ENCODE results near the gene GRB7.
A peak's percentile ranks its signal among the peaks of the same experiment; 100 is the strongest.
"Not testable (repeated sequence)": the region's sequence is repeated elsewhere in the genome, so short reads cannot be mapped to it uniquely, and the experiment has no call there.

The GRB7 gene

DNA sequence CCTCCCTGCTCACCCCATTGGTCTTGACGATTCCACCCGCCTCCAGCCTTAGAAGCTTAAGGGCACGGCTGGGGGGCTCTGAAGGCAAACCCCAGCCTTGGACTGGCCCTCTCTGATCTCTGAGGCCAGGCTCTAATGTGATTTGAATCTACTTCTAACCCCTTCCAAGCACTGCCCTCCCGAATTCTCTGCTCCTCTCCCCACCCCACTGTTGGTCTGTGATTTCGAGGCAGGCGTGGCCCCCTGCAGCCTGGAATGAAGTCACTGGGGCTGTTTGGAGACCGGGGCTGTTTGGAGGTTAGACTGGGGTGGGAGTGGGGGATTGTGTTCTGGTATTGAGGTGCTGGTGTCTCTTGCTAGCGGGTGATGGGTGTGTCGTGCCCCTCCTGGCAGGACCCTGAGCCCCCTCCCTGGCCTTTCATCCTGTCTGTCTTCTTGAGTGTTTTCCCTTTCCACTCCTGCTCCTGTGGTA, 2.2 kb downstream of the GRB7 start:
- TF ChIP-seq POLR2A (IDR thresholded peaks at IDR 0.05; ENCODE audit: low read depth, low read length) = no peak
- no peak for TF ChIP-seq TAF1 (IDR thresholded peaks at IDR 0.05; ENCODE audit: borderline replicate concordance, low read depth, low read length)
- no peak for TF ChIP-seq POLR2AphosphoS5 (IDR thresholded peaks at IDR 0.05; ENCODE audit: low read depth, low read length)
- no peak for DNase-seq (ENCODE audit: insufficient read length)
- no peak for FAIRE-seq

DNA sequence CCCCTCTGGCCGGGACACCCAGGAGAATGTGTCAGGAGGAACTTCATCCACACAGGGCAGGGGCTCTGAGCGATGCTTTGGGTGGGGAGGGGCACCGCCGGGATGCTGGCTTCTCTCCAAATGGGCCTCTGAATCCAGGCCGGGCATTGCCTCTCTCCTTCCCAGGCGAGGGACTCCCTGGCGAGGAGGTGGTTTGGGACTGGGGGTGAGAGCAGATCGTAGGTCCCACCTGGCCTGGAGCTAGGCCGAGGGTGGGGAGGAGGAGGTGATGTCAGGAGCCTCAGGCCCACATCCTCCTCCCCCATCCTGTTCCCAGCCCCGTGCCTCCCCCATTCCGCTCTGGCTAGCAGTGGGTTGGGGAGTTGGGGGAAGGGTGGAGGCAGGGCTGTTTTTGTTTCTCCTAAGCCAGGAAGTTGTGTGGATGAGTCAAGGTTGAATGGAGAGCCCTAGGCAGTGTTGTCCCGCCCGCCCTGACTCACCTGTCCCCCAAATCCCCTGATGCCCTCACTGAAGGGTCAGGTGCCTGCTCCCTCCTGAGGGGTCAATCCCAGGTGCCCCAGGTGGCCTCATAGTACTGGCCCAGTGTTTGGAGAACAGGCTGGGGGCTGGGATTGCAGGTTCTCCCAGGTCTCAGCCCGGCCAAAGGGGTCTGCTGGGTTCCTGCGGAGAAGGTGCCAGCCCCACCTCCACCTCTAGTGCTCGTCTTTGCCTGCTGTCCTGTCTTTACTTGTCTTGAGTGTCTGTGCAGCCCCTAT, 2.8 kb downstream of the GRB7 start:
- FAIRE-seq (no peak), DNase-seq (ENCODE audit: insufficient read length) (peak; percentile 13)
- TF ChIP-seq TAF1 (IDR thresholded peaks at IDR 0.05; ENCODE audit: borderline replicate concordance, low read depth, low read length) (no peak), POLR2A (IDR thresholded peaks at IDR 0.05; ENCODE audit: low read depth, low read length) (no peak), POLR2AphosphoS5 (IDR thresholded peaks at IDR 0.05; ENCODE audit: low read depth, low read length) (no peak)

DNA sequence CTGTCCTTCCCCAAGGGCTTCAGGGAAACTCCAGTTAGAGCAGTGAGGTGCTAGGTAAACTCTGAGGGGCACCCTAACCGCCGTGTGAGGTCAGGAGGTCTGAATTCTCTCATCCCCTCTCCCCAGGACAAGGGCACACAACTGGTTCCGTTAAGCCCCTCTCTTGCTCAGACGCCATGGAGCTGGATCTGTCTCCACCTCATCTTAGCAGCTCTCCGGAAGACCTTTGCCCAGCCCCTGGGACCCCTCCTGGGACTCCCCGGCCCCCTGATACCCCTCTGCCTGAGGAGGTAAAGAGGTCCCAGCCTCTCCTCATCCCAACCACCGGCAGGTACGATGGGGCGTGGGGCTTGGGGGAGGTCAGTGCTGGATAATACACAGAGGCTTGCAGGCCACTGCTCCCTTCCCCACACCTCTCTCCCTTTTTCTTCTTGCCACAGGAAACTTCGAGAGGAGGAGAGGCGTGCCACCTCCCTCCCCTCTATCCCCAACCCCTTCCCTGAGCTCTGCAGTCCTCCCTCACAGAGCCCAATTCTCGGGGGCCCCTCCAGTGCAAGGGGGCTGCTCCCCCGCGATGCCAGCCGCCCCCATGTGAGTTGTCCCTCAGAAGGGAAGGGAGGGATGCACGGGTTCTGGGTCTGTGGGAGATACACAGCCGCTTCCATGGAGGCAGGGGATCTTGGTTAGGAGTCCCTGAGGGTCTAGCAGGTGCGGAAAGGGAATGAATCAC, 4.6 kb downstream of the GRB7 start:
- TF ChIP-seq TAF1 (IDR thresholded peaks at IDR 0.05; ENCODE audit: borderline replicate concordance, low read depth, low read length) (no peak), POLR2AphosphoS5 (IDR thresholded peaks at IDR 0.05; ENCODE audit: low read depth, low read length) (no peak), POLR2A (IDR thresholded peaks at IDR 0.05; ENCODE audit: low read depth, low read length) (no peak)
- FAIRE-seq (no peak), DNase-seq (ENCODE audit: insufficient read length) (no peak)

DNA sequence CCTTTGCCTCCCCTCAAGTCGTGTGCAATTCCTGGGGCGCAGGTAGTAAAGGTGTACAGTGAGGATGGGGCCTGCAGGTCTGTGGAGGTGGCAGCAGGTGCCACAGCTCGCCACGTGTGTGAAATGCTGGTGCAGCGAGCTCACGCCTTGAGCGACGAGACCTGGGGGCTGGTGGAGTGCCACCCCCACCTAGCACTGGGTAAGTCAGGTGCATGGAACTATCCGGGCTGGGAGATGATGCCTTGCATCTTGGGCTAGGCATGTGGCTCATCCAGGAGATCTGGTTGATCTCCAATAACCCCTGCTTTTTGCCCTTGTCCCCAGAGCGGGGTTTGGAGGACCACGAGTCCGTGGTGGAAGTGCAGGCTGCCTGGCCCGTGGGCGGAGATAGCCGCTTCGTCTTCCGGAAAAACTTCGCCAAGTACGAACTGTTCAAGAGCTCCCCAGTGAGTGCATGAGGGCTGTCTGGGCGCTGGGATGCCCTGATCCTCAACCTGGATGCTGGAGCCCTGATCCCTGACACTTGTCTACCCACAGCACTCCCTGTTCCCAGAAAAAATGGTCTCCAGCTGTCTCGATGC, 5.2 kb downstream of the GRB7 start:
- DNase-seq (ENCODE audit: insufficient read length) (no peak), FAIRE-seq (no peak)

DNA sequence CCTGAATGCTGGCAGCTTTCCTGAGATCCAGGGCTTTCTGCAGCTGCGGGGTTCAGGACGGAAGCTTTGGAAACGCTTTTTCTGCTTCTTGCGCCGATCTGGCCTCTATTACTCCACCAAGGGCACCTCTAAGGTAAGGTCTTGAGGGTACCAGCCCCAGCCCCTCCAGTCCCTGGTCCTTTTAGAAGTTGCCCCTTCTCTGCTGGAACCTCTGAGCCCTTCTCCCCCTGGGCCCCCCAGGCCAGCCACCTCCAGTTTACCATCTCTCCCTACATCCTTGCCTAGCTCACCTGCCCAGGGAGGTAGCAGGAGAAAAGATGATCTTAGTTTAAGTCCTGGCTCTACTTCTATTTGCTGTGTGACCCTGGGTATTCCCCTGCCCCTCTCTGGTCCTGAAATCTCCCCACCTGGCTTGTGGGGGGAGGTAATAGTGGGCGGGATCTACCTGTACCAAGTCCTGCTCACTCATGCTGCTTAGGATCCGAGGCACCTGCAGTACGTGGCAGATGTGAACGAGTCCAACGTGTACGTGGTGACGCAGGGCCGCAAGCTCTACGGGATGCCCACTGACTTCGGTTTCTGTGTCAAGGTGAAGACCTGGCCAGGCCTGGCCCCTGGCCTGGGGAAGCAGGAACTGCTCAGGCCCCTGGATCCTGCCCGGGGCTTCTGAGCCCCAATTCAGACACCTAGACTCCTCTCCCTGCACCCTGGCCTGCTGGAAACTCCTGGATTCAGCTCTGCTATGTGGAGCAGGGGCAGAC, 6.5 kb downstream of the GRB7 start:
- TF ChIP-seq POLR2AphosphoS5 (IDR thresholded peaks at IDR 0.05; ENCODE audit: low read depth, low read length) = no peak
- no peak for TF ChIP-seq TAF1 (IDR thresholded peaks at IDR 0.05; ENCODE audit: borderline replicate concordance, low read depth, low read length)
- TF ChIP-seq POLR2A (IDR thresholded peaks at IDR 0.05; ENCODE audit: low read depth, low read length) = no peak
- DNase-seq (ENCODE audit: insufficient read length) = no peak
- FAIRE-seq = no peak

More for the DNA sequence above, 5.2 kb downstream of the GRB7 start:
- TF ChIP-seq POLR2A (IDR thresholded peaks at IDR 0.05; ENCODE audit: low read depth, low read length) (no peak), POLR2AphosphoS5 (IDR thresholded peaks at IDR 0.05; ENCODE audit: low read depth, low read length) (no peak), TAF1 (IDR thresholded peaks at IDR 0.05; ENCODE audit: borderline replicate concordance, low read depth, low read length) (no peak)

DNA sequence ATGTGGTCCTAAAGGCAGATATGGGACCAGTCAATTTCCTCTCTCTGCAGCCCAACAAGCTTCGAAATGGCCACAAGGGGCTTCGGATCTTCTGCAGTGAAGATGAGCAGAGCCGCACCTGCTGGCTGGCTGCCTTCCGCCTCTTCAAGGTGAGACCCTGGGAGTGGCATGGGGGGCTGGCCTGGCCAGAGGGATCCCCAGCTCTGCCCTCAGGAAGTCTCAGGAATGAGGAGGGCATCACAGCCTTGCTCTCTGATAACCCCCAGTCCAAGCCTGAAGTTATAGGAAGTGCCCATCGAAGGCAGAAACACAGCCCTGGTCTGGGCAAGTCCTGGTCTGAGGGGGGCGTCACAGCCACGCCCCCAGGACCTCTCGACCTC, 7.1 kb downstream of the GRB7 start:
- no peak for DNase-seq (ENCODE audit: insufficient read length)
- FAIRE-seq = no peak
- no peak for TF ChIP-seq POLR2A (IDR thresholded peaks at IDR 0.05; ENCODE audit: low read depth, low read length)
- TF ChIP-seq POLR2AphosphoS5 (IDR thresholded peaks at IDR 0.05; ENCODE audit: low read depth, low read length) = no peak
- no peak for TF ChIP-seq TAF1 (IDR thresholded peaks at IDR 0.05; ENCODE audit: borderline replicate concordance, low read depth, low read length)

GRCh38 chr17:39745335-39746144, 7.8 kb downstream of the GRB7 start:
- TF ChIP-seq TAF1 (IDR thresholded peaks at IDR 0.05; ENCODE audit: borderline replicate concordance, low read depth, low read length) (no peak), POLR2A (IDR thresholded peaks at IDR 0.05; ENCODE audit: low read depth, low read length) (no peak), POLR2AphosphoS5 (IDR thresholded peaks at IDR 0.05; ENCODE audit: low read depth, low read length) (no peak)
- DNase-seq (ENCODE audit: insufficient read length) (no peak), FAIRE-seq (no peak)

DNA sequence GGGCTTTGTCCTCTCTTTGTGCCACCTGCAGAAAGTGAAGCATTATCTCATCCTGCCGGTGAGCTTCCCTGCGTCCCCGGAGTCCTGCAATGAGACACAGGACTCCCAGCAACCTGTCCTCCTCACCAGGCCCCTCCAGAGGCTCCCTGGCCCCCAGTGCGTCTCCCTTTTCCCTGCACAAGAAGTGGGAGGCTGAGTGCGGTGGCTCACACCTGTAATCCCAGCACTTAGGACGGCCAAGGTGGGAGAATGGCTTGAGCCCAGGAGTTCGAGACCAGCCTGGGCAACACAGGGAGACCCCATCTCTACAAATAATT, 8.4 kb downstream of the GRB7 start:
- FAIRE-seq = no peak
- DNase-seq (ENCODE audit: insufficient read length) = no peak
- no peak for TF ChIP-seq TAF1 (IDR thresholded peaks at IDR 0.05; ENCODE audit: borderline replicate concordance, low read depth, low read length)
- TF ChIP-seq POLR2AphosphoS5 (IDR thresholded peaks at IDR 0.05; ENCODE audit: low read depth, low read length) = no peak
- TF ChIP-seq POLR2A (IDR thresholded peaks at IDR 0.05; ENCODE audit: low read depth, low read length) = no peak

DNA sequence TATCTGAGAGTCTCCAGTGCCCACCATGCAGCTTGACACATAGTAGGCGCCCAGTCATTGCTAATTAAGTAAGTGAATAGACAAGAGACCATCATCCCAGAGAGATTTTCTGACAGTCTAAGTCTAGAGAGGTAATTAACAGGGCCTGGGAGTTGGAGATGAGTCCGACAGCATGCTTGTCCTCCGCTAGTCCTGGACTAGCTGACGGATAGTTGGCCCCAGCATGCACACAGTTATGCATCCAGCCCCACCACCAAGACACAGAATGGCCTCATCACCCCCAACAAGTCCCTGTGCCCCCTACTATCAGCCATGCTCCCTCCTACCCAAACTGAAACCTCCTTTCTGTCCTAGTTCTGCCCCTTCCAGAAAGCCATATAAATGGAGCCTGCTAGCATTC, 10.0 kb downstream of the GRB7 start:
- FAIRE-seq (no peak), DNase-seq (ENCODE audit: insufficient read length) (no peak)
- no peak for TF ChIP-seq POLR2AphosphoS5 (IDR thresholded peaks at IDR 0.05; ENCODE audit: low read depth, low read length)
- no peak for TF ChIP-seq TAF1 (IDR thresholded peaks at IDR 0.05; ENCODE audit: borderline replicate concordance, low read depth, low read length)
- TF ChIP-seq POLR2A (IDR thresholded peaks at IDR 0.05; ENCODE audit: low read depth, low read length) = no peak

- not testable (repeated sequence) for FAIRE-seq; DNase-seq (ENCODE audit: insufficient read length)
These were observed 10.8 kb downstream of the GRB7 start for GRCh38 chr17:39748444-39749034.
